Transverse colon (tissue), 4 donors: Measurements from ENCODE around the gene RAB10. TPM values are rescaled to one million over a fixed set of nuclear protein-coding genes. Genes with fewer than 3 reads are reported as not detected.
"Not testable (repeated sequence)": the region's sequence is repeated elsewhere in the genome, so short reads cannot be mapped to it uniquely, and the experiment has no call there.

Source experiments
- DNase-seq: peaks from one replicate; pipeline ENCODE4 v3.0.0-alpha.2; 2019
- H3K27ac ChIP-seq, 4 donors: fragments of 200-600 bp; sonication (generic); 2 replicates each; pipeline ENCODE4 v1.5.1; 2016 to 2018; ENCODE audit warnings: inconsistent platforms in 4 of 4
- H3K27me3 ChIP-seq: fragments of 200-600 bp; sonication (generic); 2 replicates; pipeline ENCODE4 v1.5.1; 2017; ENCODE audit warnings: inconsistent platforms
- H3K36me3 ChIP-seq, 4 donors: fragments of 200-600 bp; sonication (generic); 2 replicates each; pipeline ENCODE4 v1.5.1; 2017 to 2019; ENCODE audit warnings: inconsistent platforms in 4 of 4
- H3K4me1 ChIP-seq, 4 donors: fragments of 200-600 bp; sonication (generic); 2 replicates each; pipeline ENCODE4 v1.5.1; 2017 to 2020; ENCODE audit warnings: inconsistent platforms in 4 of 4
- H3K4me3 ChIP-seq, 4 donors: fragments of 200-600 bp; sonication (generic); 1 replicate in 1 of 4; 2 replicates in 3 of 4; pipeline versions ENCODE4 v1.5.1 to v1.6.1; 2017 to 2019; ENCODE audit warnings: inconsistent platforms in 4 of 4
- H3K9me3 ChIP-seq, 2 donors: fragments of 200-600 bp; sonication (generic); 2 replicates each; pipeline ENCODE4 v1.5.1; 2017 to 2019; ENCODE audit warnings: inconsistent platforms in 2 of 2
- EP300 ChIP-seq: sonication (generic); formaldehyde crosslinking; IDR thresholded peaks from one replicate; pipeline ENCODE4 v1.6.1; 2017; ENCODE audit warnings: antibody characterized with exemption, low read depth
- POLR2A ChIP-seq: fragments of 450-650 bp; IDR thresholded peaks from one replicate; pipeline ENCODE4 v1.6.1; 2016; ENCODE audit warnings: antibody characterized with exemption, mild to moderate bottlenecking, moderate library complexity
- POLR2AphosphoS5 ChIP-seq, 3 donors: sonication (generic); formaldehyde crosslinking; IDR thresholded peaks; one replicate each; pipeline ENCODE4 v1.6.1; 2016; ENCODE audit warnings: antibody characterized with exemption in 3 of 3
- WGBS, 2 donors: methylation state at CpG; one replicate each; pipeline ENCODE4 v1.1.5; 2018; ENCODE audit warnings: low coverage in 1 of 2; 5-methylcytosine and 5-hydroxymethylcytosine counted together
- in situ Hi-C, 4 donors: fragments of 200-750 bp; cut with MboI; loops; one replicate each; pipeline versions ENCODE4 v1.15.0 to v1.15.1; 2017; ENCODE audit warnings: low sequenced_read_pairs in 3 of 4, low pct_ligation_motif_present in 1 of 4, low pct_unique_long_range_greater_than_20kb in 1 of 4
- intact Hi-C: fragments of 100-400 bp; cut with DNase I; formaldehyde crosslinking; loops from one replicate; pipeline ENCODE4 v1.15.1; 2023; ENCODE audit warnings: low total_unique reads
- total RNA-seq, 4 donors: library from RNA; depleted of rRNA; stranded (reverse); fragments of >200 nt; gene quantifications; one replicate each; pipeline ENCODE4 v1.1.0, GENCODE V29; 2016
- TF ChIP-seq, protein P1 (sequence below), 5 experiments: fragments of 200-600 bp in 3 of 5; fragments of 450-650 bp in 2 of 5; sonication (generic) in 3 of 5; IDR thresholded peaks; 1 replicate in 2 of 5; 2 replicates in 3 of 5; pipeline ENCODE4 v1.5.1; 2016 to 2017; ENCODE audit warnings: antibody characterized with exemption in 5 of 5, inconsistent platforms in 3 of 5, mild to moderate bottlenecking in 2 of 5, moderate library complexity in 1 of 5

Gene RAB10
- total RNA-seq, 4 donors from 2014 or later: 99.5 to 150 (median 144) TPM

DNA sequence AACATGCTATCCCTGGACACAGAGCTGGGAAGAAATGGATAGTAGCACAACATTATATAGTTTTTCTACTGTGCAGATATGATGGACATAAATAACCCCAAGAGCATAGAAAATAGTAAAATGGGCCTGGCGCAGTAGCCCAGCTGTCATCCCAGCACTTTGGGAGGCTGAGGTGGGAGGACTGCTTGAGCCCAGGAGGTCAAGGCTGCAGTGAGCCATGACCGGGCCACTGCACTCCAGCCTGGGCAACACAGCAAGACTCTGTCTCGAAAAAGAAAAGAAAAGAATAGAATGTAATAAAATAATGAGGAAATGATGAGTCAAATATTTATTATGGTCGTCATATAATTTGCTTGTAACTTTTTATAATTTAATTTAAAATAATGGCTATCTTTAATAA, 131.5 kb downstream of the RAB10 start:
- intact Hi-C loops: no loop called here
- Histone ChIP-seq H3K27me3 (no peaks in the 10 kb centered on the region), H3K4me3 (no peak overlapping the region), H3K36me3 (no peaks in the 10 kb centered on the region), H3K27ac (no peak overlapping the region), H3K9me3 (no peaks in the 10 kb centered on the region), H3K4me1 (no peaks in the 10 kb centered on the region)
- TF ChIP-seq, protein P1, sequence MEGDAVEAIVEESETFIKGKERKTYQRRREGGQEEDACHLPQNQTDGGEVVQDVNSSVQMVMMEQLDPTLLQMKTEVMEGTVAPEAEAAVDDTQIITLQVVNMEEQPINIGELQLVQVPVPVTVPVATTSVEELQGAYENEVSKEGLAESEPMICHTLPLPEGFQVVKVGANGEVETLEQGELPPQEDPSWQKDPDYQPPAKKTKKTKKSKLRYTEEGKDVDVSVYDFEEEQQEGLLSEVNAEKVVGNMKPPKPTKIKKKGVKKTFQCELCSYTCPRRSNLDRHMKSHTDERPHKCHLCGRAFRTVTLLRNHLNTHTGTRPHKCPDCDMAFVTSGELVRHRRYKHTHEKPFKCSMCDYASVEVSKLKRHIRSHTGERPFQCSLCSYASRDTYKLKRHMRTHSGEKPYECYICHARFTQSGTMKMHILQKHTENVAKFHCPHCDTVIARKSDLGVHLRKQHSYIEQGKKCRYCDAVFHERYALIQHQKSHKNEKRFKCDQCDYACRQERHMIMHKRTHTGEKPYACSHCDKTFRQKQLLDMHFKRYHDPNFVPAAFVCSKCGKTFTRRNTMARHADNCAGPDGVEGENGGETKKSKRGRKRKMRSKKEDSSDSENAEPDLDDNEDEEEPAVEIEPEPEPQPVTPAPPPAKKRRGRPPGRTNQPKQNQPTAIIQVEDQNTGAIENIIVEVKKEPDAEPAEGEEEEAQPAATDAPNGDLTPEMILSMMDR (IDR thresholded peaks at IDR 0.05): no peak
- no peak for TF ChIP-seq POLR2A
- TF ChIP-seq EP300: no peak
- in situ Hi-C loops: no loop called here
- 83 to 85% methylated on average over 4 of the region's 4 CpGs for WGBS, 2 donors
- no peak for DNase-seq

DNA sequence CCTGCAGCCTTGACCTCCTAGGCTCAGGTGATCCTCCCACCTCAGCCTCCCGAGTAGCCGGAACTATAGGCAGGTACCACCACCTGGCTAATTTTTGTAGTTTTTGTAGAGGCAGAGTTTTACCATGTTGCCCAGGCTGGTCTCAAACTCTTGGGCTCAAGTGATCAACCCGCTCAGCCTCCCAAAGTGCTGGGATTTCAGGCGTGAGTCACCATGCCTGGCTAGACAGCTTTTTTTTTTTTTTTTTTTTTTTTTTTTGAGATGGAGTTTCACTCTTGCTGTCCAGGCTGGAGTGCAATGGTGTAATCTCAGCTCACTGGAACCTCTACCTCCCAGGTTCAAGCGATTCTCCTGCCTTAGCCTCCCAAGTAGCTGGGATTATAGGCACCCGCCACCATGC, 132.7 kb downstream of the RAB10 start:
- DNase-seq, in situ Hi-C loops, H3K9me3 ChIP-seq, H3K4me1 ChIP-seq, H3K27me3 ChIP-seq, intact Hi-C loops, H3K4me3 ChIP-seq, H3K36me3 ChIP-seq, H3K27ac ChIP-seq: not testable (repeated sequence)
- 92% methylated on average over 6 of the region's 6 CpGs; no CpG with 5 or more reads in 1 of the 2 donors for WGBS, 2 donors

DNA sequence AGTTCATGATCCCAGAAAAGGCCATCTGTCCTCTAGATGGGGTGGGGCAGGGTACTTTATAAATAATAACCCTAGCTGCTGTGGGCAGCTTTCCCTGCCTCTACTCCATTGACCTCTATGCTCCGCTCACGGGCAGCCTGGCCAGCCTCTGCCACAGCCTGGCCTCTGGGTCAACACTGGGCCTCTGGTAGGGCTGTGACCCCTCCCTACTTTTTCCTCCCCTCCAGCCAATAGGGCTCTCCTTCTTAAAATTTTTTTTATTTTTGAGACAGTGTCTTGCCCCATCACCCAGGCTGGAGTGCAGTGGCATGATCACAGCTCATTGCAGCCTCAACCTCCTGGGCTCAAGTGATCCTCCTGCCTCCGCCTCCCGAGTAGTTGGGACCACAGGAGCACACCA, 134.9 kb downstream of the RAB10 start:
- in situ Hi-C loops (no loop called here), intact Hi-C loops (no loop called here)
- no peak overlapping the region for H3K27ac ChIP-seq
- H3K36me3 ChIP-seq: no peaks in the 10 kb centered on the region
- DNase-seq: no peak
- WGBS, 2 donors: 94% methylated on average over 4 of the region's 4 CpGs; no CpG with 5 or more reads in 1 of the 2 donors
- peaks cover 7 to 14% (median 11%) of the 10 kb centered on the region in 4 donors for H3K4me1 ChIP-seq
- no peaks in the 10 kb centered on the region for H3K9me3 ChIP-seq
- H3K27me3 ChIP-seq: peaks cover 22% of the 10 kb centered on the region
- no peak overlapping the region for H3K4me3 ChIP-seq
- TF ChIP-seq POLR2A (no peak), EP300 (no peak), POLR2AphosphoS5 (IDR thresholded peaks at IDR 0.05) (no peak)
- TF ChIP-seq, protein P1 (IDR thresholded peaks at IDR 0.05): no peak

DNA sequence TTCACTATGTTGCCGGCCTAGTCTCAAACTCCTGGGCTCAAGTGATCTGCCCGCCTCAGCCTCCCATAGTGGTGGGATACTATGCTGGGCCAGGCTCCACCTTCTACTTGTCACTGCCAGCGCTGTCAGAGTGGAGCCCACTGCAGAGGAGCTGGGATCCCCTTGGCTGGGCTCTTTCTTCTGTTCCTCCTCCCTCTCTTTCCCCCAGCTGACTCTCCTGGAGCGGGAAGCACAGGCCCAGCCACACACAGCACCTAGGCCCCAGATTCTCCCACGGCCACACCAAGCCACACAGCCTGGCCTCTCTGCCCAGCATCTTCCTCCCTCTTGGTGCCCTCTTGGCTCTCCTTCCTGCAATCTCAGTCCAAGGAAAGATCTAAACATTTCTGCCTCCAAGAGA, 135.3 kb downstream of the RAB10 start:
- H3K9me3 ChIP-seq: no peaks in the 10 kb centered on the region
- TF ChIP-seq POLR2A (no peak), POLR2AphosphoS5 (IDR thresholded peaks at IDR 0.05) (no peak), EP300 (no peak)
- TF ChIP-seq, protein P1 (IDR thresholded peaks at IDR 0.05): no peak
- WGBS, 2 donors: 93% methylated on average over 5 of the region's 5 CpGs; no CpG with 5 or more reads in 1 of the 2 donors
- H3K4me1 ChIP-seq: peaks cover 9 to 18% (median 13%) of the 10 kb centered on the region in 4 donors
- peaks cover 26% of the 10 kb centered on the region for H3K27me3 ChIP-seq
- in situ Hi-C loops (no loop called here), intact Hi-C loops (no loop called here)
- H3K27ac ChIP-seq: no peak overlapping the region
- no peak for DNase-seq
- H3K36me3 ChIP-seq: no peaks in the 10 kb centered on the region
- H3K4me3 ChIP-seq: no peak overlapping the region
